ENCODE data around the gene GRID1.
"Not testable (repeated sequence)": the region's sequence is repeated elsewhere in the genome, so short reads cannot be mapped to it uniquely, and the experiment has no call there.

The GRID1 gene

DNA sequence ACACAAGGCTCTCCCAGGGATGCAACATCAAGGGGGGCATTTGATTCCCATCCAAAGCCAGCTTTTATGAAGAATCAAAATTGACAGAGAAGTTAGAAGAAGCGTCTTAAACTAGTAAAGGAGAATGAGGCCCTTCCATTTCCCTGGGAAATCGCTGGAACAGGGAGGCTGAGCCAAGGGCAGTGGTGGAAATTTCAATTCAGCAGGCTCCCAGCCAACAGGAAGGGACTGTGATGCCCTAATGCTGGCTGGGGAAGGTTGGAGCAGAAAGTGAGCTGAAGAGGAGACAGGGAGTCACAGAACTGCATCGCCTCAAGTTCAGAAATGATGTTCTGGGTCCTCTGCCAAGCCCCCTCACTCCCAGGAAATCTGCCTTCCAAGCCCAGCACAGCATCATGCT, 517.3 kb downstream of the GRID1 start:
- no peak for DNase-seq

DNA sequence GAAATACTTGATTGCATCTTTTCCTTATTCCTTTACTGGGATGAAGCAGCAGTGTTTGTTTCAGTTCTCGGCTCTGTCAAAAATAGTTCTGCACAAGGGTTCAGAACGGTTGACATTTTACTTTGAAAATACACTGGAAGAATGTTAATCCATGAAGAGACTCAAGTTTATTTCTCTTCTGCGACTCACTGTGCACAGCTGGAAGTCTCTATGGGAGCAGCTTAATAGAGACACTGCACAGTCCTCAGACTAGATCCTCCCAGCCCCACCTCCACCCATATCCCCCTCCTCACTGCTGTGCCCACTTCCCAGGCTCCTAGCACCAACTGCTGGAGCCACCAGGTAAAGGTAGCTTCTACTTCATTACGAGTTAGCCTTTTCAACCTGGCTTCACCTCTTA, 517.8 kb downstream of the GRID1 start:
- no peak for DNase-seq

DNA sequence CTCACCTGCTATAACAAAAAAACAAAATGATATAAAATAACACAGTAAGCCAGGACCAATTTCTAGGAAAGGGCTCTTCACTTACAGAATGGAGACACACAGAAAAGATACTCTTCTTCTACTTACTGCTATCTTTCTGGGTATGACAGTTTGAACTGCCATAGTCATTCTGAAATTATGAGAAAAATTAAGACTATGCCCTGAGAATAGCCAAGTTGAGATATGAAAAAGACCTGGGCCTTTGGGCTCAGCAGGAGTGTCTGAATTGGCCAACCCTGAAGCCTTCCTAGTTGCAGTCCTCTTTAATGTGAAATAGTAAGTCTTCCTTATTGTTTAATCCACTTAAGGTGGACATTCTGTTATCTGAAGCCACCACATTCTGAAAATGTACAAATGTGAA, 519.5 kb downstream of the GRID1 start:
- no peak for DNase-seq

DNA sequence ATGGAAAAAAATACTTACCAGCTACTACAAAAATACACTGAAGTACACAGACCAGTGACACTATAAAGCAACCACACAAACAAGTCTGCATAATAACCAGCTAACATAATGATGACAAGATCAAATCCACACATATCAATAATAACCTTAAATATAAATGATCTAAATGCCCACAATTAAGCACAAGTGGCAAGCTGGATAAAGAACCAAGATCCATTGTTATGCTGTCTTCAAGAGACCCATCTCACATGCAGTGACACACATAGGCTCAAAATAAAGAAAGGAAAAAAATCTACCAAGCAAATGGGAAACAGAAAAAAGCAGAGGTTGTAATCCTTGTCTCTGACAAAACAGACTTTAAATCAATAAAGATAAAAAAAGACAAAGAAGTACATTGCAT, 527.9 kb downstream of the GRID1 start:
- DNase-seq, result not testable (repeated sequence)

DNA sequence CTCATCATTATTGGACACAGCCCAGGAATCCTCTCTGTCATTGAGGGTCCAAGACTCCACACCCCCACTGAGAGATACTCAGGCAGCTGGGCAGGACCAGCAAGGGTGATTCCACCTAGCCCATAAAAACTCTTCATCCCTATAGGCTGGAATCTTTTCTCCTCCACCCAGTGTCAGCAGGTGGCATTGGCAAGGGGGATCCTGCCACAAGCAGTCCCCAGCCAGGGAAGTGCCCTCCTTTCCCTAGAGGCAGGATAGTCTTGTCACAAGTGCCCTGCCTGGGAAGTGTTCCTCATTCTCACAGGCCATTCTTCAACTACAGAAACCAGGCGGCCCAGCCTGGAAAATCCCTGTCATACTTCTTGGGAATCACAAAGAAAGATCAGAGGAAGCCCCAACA, 533.6 kb downstream of the GRID1 start:
- no peak for DNase-seq

DNA sequence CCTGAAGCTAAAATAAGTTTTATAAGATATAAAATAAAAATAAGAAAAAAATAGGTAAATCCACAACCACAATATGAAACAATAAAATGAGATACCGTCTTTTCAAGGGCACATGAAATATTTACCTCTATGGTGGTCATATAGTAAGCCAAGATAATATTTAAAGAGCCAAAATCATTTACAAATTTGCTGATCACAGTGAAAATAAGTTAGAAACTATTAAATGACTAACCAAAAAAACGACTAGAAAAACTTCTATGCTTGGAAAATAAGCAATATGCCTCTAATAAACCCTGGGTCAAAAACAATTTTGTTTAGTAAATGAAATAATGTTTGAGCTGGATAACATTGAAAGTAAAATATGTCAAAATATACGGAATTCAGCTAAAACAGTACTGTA, 535.2 kb downstream of the GRID1 start:
- DNase-seq, result no peak

DNA sequence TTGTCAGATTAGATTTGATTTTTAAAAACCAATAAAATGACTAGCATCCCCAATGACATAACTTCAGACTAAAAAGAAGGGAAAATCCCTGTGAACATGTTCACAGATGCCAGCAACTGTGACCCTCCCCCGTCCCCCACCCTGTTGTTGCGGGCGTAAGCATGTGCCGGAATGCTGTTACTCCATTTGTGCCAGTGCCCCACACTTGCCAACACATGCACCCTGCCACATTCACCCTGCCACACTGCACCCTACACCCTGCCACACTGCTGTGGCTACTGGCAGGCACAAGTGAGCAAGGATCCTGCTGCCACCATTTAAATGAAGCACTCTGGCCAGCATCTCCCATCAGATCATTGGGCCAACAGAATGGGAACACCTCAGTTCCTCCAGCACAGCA, 540.2 kb downstream of the GRID1 start:
- DNase-seq, result no peak

DNA sequence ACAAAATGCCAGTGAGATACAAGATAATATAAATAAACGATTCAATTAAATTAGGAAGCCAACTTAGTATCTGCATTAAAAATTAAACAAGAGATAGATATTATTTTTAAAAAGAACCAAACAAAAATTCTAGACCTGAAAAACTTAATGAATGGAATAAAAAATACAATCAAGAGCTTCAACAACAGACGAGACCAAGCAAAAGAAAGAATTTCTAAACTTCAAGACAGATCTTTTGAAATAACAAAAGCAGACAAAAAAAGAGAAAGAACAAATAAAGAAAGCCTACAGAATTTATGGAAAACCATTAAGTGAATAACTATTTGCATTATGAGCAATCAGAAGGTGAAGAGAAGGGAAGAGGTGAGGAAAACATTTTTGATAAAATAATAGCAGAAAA, 555.2 kb downstream of the GRID1 start:
- no peak for DNase-seq

DNA sequence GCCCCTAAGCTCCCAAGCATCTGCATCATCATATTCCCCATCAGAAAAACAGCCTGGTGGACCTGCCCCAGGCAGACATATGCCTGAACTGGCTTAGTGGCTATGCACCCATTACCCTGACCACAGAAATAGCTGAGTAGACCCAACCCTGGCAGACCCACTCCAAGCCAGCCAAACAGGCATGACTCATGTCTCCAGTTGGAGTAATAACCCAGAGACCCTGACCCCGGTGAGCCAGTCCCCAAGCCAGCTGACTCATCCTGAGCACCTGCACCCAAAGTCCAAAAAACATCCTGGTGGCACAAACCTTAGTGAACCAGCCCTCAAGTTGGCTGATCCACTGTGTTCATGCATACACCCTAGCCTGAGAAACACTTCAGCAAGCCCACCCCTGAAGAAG, 555.9 kb downstream of the GRID1 start:
- no peak for DNase-seq

DNA sequence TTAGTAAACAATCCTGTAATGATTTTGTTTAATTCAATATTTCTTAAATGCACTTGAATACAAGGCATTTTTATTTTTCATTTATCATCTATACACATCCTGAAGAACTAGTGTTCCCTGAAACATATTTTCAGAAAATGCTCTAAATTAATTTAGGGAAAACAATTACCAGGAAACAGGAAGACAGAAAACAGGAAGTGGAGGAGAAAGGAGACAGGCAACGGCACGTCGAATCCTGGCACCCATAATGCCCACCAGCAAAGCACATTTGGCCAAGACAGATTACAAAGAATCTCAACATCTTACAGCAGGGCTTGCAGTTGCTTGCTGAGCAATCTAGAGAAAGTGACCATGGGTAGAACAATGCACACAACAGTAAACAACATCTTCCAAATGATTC, 571.1 kb downstream of the GRID1 start:
- no peak for DNase-seq

DNA sequence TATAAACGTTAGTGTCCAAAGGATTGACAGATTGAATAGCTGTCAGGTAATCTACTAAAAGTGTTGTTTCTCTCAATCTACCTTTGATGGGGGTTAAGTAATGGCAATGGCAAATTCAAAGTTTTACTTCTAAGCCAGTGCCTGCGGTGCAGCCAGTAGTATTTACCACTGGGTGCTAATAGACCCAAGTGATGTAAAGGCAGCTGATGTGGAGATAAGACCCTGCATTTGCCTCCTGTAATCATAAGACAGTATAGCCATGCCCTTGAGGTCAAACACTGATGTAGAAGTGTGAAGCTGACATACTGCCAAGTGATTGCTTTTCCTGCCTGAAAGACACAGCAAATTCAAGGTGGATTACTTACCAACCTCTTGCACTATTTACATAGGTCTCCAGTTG, 572.0 kb downstream of the GRID1 start:
- DNase-seq, result no peak

DNA sequence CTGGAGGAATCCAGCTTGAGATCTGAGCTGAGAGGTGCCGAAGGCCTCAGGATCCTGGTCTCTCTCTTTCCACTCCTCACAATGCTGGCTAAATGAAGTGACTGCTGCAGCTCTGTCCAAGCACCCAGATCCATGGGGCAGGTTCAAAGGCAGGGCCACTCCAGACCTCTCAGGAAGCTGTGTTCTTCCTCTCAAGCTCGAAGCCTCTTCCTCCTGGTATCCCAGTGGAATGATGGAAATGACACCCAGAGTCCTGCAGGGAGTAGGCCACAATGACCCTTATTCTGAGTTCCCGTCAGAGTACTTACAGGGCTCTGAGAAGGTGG, 574.1 kb downstream of the GRID1 start:
- DNase-seq, result no peak

DNA sequence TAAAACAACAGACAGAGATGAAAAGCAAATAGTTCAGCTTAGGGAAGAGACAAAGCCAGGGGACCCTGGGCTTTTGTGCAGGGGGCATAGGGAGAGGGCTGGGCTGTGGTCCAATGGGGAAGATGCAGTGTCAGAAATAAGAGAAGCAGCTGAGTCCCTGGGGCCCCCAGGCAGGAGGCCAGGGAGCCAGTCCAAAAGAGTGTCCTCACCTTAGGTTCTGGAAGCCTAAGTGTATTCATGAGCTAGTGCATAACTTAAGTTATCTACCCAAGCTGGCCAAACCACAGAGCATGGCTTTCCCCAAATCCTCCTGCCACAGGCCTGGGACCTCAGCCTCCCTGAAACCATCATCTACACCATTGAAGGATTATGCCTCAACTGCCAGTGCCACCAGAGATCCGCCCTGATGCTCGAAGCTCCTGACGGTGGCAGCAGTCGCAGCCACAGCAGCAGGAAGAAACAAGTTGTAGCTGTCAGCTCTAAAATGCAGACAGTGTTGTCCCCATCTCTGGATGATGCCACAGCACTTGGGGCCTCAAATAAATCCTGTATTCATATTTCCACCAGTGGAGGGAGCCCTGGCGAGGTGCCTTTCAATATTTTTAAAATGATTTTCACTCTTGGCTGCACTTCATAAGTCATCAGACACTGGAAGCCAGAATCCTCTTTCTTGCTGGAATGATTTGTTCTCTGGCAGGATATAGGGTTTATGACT, 574.6 kb downstream of the GRID1 start:
- no peak for DNase-seq

DNA sequence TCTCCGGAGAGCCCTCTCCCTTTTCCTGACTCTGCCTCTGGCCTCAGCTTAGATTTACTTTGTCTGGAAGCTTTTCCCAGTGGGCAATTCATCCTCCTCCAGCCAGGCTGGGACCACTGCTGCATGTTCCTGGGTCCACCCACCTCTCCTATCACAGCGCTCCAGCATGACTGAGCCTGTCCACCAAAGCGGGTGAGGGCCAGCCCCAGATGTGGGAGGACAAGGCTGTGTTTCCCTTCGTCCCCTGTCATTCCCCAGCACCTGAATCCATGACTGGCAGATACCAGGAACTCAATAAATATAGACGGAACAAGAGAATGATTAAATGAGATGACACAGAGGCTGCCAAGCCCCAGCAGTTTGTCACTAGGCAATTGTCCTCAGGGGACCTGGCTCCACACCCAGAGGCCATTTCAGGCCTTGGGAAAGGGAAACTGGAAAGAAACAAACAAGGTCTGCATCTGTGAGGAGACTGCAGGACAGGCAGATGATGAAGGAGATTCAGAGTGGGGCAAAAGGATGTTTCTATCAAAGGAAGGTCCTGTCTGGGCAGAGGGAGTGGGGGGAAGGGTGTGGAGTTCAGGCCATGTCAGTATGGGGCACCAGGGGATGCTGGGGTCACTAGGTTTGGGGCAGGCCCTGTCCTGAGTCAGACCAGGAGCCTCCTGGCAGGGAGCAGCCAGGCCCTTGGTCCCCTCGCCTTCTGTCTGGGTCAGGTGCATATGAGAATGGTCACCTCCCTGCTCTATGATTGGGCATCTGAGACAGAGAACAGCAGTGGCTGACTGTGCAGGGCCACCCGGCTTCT, 576.4 kb downstream of the GRID1 start:
- no peak for DNase-seq

DNA sequence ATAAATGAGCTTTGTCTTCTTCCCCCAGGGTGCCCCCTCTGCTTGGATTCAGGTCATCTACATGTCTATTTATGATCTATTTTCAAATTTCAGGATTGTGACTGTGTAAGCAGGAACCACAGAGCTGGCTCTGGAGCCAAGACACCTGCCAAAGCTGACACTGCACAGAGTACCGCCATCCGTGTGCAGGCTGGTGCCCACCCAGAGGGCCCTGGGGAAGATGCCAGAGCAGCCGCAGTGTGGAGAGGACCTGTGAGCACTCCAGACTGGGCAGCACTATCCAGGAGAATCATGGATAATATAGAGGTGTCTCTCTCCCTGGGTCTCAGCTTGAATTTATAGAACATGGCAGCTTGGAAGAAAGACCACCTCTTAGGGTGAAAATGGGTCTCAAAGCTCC, 577.5 kb downstream of the GRID1 start:
- no peak for DNase-seq

DNA sequence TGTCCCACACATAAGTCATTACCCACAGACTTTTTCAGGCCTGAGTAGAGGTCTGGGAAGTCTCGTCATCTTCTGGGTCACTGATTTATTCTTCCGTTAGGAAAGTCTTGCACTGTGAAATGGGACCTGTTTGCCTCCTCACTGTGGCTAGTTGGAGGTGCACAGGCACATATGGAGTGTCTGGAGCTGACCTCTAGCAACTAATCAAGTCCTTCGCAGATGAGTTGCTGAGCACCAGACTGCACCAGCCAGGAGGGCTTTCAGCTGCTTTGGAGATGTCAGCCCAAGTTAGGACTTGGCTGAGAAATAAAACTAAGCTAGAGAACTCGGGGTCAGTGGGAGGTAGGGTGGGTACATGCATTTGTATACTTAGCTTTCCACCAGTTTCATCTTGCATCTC, 578.0 kb downstream of the GRID1 start:
- no peak for DNase-seq

DNA sequence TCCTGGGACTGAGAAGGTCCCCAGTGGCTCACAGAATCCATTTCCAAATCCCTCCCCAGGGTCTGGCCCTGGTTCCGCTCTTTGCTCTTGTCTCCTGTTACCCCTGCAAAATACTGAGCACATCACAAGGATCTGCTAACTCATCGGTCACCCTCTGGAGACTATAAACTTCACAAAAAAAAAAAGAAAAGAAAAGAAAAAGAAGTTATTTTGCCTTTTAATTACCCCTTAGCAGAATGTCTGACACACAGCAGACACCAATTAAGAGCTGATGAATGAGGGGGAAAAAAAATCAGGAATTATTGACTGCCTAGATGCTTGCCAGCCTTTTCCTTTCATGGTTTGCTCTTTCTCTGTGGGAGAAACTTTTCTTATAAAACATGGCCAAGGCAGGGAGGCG, 578.7 kb downstream of the GRID1 start:
- DNase-seq, result no peak

DNA sequence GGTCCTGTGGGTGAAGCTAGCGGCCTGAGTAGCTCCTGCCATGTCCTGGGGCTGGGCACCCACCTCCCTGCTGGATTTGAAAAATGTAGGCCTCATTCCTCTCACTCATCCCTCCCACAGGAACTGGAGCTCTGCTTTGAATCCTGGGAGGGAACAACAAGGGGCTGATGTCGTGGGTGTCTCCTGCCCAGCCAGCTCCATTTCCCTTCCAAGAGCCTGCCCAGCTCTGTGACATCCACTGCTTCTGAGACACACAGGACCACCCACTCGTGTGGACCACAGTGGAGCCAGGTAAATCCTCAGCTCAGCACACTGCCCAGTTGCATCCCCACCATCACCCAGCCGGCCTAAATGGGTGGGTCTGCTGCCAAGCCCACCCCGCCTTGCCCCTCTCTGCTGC, 579.2 kb downstream of the GRID1 start:
- DNase-seq, result no peak

DNA sequence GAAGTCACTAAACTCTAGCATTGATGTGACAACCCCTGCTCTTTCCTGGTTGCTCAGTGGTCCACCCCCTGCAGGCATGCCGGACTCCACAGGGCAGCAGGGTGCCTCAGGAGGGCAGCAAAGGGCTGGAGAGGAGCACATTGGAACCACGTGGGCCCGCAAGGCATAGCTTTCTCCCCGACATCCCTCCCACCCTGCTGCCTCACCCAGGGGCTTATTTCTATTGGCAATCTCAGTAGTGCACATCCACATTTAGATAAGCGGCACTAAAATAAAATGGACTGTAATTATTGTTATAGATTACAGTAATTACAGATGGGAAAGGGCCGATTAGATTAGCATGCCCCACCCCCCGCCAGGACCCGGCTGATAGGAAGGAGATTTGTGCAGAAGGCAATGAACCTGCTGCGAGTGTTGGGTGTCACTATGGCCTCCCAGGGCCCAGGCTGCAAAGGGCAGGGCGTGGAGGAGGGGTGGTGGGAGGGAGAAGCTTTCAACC, 580.1 kb downstream of the GRID1 start:
- DNase-seq, result no peak

DNA sequence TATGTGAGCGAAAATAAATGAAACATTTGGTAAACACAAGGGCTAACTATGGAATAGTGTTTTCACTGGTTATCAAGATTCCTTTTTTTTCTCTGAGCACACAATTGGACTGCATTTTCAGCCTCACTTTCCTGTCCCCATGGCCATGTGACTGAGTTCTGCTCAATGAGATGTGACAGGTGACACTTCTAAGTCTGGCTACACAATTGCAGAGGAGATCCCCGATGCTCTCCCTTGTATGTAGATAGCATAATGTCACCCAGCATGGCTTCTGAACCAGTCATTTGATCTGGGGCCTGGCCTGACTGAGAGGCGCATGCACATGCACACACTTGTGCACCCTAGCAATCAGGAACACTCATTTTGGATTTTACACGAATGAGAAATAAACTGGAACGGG, 581.8 kb downstream of the GRID1 start:
- no peak for DNase-seq

DNA sequence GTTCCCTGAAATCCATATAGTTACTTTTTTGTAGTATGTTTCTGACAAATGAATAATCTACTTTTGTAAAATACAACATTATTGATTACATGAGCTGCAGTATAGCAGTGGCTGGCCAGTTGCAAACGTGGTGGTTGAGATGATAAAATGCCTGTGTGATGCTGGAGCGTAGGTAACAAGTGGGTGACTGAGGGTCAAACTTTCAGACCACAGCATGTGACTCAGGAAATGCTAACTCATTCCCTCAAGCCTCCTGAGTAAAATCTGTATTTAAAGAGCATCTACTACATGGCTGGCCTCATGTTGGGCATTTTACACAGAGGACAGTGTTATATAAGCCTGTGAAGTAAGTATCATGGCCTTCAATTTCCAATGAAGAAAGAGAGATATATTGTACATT, 585.2 kb downstream of the GRID1 start:
- no peak for DNase-seq

DNA sequence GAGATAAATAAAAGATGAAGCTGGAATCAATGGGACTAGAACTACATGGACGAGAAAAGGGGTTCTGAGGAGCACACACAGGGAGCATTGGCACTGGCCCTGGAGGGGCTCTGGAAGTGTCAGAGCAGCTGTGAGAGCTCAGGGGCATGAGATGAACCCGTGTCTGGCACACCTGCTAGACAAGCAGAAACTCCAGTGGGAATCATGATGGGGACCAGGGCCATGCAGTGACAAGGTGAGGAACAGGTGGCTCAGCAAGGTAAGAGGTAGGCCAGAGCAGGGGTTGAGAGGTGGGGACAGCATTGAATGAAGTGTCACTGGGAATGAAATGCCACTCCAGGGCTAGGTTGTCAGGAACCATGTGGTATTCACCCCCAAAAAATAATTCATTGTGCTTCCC, 588.5 kb downstream of the GRID1 start:
- no peak for DNase-seq

DNA sequence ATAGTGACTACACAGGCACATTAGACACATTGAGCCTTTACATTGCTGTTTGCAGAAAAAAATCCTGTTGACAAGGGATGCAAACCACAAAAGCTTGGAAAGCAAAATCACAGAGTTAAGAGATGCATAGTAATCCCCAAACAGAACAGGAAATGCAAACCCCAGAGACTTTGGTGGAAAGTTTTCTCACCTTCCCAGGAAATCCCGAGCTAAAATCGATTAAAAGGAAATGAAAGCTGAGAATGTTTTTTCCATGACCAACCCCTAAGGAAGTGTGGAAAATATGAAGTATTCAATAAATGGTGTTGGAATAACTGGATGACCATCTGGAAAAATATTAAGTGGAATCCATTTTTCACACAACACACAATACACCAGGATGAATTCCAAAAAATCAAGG, 598.7 kb downstream of the GRID1 start:
- no peak for DNase-seq

DNA sequence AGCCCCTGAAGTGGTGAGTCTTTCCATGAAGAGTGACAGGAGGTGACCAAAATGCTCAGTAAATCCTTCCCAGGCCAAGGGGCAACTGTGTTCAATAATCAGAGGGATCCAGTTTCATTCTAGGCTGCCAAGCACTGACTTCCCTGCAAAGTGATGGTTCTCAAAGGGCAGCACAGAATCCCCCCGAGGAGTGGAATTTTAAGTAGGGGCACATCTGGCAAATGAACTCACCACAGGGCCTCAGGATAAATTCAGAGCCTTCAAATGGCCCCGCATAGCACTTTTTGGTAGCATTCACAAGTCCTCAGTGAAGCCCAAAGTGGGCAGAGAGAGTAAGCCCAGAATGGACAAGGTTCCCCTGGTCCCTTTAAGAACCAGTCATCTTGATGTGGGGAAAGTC, 602.5 kb downstream of the GRID1 start:
- DNase-seq, result no peak

DNA sequence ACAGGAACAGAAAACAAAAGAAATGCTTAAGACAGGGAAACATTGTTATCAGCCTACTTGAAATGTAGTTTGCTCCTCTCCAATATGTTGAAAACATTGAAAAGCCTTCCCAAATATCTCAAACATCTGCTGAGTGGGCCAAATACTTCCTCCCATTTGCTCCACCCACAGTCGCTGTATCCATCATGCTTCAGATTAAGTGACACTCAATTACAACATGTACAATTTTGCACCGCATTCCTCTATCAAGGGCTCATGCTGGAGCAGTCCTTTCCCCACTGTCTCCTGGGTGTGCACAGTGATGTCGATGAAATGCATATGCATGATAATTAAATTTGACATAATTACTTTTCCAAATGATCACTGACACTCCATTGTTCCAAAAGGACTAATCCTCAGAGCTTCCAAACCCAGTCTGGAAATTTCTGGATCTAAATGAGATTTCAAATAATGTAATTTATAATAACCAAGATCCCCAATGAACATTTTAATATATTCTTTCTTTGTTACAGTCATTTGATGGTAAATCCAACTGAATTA, 604.6 kb downstream of the GRID1 start:
- DNase-seq, result no peak
